Renal cortex interstitium (tissue), 11 donors: ENCODE measurements around the gene ZNF680. TPM values are rescaled to one million over a fixed set of nuclear protein-coding genes. Genes with fewer than 3 reads are reported as not detected.
"Not testable (repeated sequence)": the region's sequence is repeated elsewhere in the genome, so short reads cannot be mapped to it uniquely, and the experiment has no call there.

ENCODE experiments used
- DNase-seq, 11 donors: peaks; one replicate each; pipeline ENCODE4 v3.0.0-alpha.2; 2013; ENCODE audit warnings: low read depth in 9 of 11, low spot score in 4 of 11; ENCODE audit errors: extremely low read depth in 1 of 11
- polyA plus RNA-seq, 3 donors: library from polyadenylated mRNA; unstranded; fragments of 120-200 nt; gene quantifications; one replicate each; pipeline ENCODE4 v1.2.1, GENCODE V29; 2013; ENCODE audit not compliant: insufficient read length in 3 of 3

Gene ZNF680
- polyA plus RNA-seq, 3 donors: 15.0 to 19.9 (median 16.2) TPM

GRCh38 chr7:64562256-64562625 is 630 bp downstream of the ZNF680 start:
- no peak for DNase-seq

DNA sequence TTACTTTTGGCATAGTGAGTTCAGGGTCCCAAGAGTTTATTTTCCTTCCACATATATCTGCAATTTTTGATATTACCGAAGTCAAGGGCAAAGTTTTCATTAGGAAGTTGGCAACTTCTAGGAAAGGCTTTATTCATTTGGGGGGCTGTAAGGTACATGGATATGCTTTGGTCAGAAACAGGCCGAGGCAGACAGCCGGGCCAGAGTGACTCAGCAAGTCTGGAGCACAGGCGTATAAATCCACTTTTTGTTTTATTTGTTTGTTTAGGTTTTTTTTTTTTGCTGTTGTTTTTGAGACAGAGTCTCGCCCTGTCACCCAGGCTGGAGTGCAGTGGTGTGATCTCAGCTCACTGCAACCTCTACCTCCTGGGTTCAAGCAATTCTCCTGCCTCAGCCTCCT is 3.7 kb downstream of the ZNF680 start:
- DNase-seq: no peak

GRCh38 chr7:64558781-64559180 is 4.1 kb downstream of the ZNF680 start:
- no peak for DNase-seq

GRCh38 chr7:64558323-64558705 is 4.6 kb downstream of the ZNF680 start:
- no peak for DNase-seq

GRCh38 chr7:64557601-64558322 is 5.1 kb downstream of the ZNF680 start:
- no peak for DNase-seq

DNA sequence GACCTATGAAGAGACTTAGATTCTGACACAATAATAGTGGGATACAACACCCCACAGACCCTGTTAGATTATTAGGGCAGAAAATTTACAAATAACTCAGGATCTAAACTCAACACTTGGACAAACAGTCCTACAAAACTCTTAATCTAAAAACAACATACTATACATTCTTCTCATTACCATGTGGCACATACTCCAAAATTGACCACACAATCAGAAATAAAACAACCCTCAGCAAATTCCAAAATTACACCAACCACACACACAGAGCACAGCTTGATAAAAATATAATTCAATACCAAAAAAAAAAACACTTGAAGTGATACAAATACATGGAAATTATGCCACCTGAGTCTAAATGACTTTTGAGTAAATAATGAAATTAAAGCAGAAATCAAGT is 7.8 kb downstream of the ZNF680 start:
- no peak for DNase-seq

GRCh38 chr7:64554188-64554587 is 8.7 kb downstream of the ZNF680 start:
- not testable (repeated sequence) for DNase-seq

DNA sequence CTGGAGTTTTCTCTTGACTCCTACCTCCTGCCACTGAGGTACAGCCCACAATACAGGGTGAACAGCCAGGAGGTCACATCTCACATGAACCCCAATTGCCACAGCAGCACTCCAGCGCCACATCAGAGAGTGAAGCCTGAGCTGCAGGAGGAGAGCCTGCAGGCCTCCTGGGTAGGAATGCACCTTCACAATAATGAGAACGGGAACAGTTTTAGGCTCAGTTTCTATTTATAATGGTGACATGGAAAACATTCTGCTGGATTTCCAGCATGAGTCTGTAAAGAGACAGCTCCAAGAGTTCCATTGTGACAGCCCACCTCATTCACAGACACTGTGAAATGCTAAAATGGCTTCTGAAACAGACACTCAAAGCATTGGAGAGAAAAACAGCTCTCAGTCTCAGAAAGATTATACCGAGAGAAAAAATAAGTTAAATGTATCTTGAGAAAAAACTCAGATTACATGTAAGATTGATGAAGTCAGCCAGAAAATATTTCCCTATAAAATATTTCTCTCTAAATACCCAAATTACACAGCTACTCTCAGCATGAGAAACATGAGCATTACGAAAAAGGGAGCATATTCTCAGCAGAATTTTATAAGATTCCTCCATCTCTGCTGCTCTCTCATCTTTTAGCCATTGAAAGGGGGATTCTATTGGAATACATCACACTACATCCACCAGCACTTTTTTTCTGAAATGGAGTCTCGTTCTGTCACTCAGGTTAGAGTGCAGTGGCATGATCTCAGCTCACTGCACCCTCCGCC is 11.3 kb downstream of the ZNF680 start:
- no peak for DNase-seq

GRCh38 chr7:64544010-64544409 is 18.9 kb downstream of the ZNF680 start:
- no peak for DNase-seq

DNA sequence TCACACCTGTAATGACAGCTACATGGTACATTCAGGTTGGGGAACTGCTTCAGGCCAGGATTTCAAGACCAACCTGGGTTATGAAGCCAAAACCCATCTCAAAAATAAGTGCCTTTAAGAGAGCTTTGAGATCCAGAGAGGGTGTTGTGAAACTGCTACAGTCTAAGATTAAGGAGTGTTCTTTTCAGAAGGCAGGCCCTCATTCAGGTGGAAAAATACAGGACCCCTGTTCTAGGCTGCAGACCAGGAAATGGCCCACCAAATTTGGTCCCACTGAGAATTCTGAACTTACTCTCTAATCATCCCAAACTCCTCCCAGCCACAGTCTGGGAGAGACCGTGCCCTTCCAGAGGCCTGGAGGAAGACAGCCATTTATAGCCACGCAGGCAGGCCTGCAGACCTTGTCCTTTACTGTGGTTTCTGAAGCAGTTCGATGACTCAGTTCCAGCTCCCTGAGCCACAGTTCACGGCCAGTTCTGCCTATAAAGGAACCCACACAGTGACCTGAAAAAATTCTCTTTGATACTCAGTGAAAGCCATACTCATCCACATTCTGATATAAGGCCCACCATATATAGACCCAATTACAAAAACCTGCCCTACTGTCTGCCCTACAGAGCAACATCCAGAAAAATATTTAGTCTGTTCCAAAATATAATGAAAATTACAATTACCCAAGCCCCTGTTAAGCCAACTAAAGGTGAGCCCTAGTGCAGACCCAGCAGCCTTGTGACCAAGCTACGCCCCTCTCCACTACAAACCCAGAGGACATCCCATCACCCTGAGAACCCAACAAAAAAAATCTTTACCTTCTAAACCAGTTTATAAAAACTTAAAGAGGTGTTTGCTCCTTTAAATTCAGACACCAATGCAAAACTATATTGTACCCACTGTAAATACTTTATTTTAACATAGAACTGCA is 21.2 kb downstream of the ZNF680 start:
- DNase-seq: no peak

- DNase-seq: no peak
Observed at GRCh38 chr7:64533756-64534155, 29.1 kb downstream of the ZNF680 start.

GRCh38 chr7:64528770-64529169 is 34.1 kb downstream of the ZNF680 start:
- no peak for DNase-seq

DNA sequence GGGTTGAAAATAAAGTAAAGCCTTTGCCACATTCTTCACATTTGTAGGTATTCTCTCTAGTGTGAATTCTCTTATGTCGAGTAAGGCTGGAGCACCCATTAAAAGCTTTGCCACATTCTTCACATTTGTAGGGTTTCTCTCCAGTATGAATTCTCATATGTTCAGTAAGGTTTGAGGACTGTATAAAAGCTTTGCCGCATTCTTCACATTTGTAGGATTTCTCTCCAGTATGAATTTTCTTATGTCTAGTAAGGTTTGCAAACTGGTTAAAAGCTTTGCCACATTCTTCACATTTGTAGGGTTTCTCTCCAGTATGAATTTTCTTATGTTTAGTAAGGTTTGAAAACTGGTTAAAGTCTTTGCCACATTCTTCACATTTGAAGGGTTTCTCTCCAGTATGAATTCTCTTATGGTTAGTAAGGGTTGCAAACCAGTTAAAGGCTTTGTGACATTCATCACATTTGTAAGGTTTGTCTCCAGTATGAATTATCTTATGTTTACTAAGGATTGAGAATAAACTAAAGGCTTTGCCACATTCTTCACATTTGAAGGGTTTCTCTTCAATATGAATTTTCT is 41.4 kb downstream of the ZNF680 start:
- no peak for DNase-seq

- no peak for DNase-seq
Observed at GRCh38 chr7:64516451-64516850, 46.4 kb downstream of the ZNF680 start.

- no peak for DNase-seq
Observed at GRCh38 chr7:64515781-64516180, 47.1 kb downstream of the ZNF680 start.

GRCh38 chr7:64515330-64515729 is 47.5 kb downstream of the ZNF680 start:
- DNase-seq: no peak

DNA sequence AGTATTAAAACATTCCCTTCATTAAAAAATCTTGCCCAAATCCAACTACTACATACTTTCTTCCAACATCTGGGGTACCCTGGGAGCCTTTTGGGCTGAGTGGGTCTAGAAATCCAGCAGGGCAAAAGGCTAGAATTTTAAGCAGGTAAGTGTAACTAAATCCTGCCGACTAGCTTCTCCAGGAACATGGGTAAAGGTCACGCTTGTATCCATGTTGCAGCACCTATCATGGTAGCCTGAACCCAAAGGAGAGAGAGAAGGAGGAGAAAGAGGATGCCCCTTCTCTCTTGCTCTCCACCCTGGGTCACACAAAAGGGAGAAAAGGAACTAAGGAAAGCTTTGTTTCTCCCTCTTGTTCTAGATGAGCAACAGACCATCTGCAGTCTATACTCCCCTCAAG is 53.3 kb downstream of the ZNF680 start:
- no peak for DNase-seq

DNA sequence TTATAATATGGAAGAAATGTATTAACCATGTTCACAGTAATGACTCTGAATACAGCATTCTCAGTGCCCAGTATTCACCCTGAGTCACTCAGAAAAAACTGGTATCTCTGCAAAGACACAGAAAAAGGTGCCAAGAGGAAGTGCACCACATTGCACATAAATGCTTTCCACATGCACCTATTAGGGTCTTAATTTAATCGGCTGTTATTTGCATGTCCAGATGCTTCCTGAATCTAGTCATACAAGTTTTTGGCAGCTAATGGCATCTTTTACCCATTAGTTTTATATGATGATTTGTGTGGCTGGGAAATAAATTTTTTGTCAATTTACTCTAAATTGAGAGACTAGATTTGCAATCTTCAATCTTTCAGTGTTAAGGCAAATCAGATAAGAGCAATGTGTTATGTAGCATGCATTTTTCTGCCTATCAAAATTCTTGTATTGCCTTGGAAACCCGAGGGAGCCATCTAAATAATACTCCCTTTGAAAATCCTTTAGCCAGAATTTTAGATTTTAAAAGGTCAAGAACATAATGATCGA is 58.2 kb downstream of the ZNF680 start:
- DNase-seq: no peak

DNA sequence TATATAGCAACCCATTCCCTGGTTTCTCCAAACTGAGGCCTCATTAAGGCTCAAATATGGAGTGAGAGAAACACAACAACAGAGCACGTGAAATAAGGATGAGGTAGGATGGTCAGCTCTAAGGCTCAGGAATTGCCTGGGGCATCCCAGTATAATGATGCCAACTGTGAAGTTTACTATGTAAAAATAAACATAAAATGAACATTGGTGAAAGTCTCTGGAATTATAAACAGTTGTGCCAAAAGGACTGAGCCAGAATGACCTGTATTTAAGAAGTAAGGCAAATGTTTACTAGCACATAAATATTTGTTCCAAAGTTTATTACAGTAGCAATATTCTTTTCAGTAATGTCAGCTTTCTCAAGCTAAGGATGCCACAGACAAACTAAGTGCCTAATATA is 64.6 kb downstream of the ZNF680 start:
- no peak for DNase-seq
